GM12878 (cell line): ENCODE results near the gene ZDHHC19. TPM values are rescaled to one million over a fixed set of nuclear protein-coding genes. Genes with fewer than 3 reads are reported as not detected.
A peak's percentile ranks its signal among the peaks of the same experiment; 100 is the strongest.

Experiments
- ATAC-seq: fragments of 200-7000 bp; cut with Tn5 transposase; 3 replicates; pipeline ENCODE4 v1.9.1; 2020; ENCODE audit warnings: mild to moderate bottlenecking, moderate library complexity
- BruUV-seq: library from RNA; stranded (reverse); fragments of 400-500 nt; replicated peaks from 2 replicates; lab custom pipeline; 2021; lab: Mats Ljungman, UMichigan
- CTCF ChIA-PET: fragments of 300-600 bp; sonication (Branson Sonifier 250); formaldehyde crosslinking; extraction: SDS; loops from one replicate; lab custom pipeline; 2021; ENCODE audit warnings: inconsistent platforms; lab: Yijun Ruan, JAX
- POLR2A ChIA-PET: fragments of 350-600 bp; formaldehyde crosslinking; extraction: SDS; loops from one replicate; lab custom pipeline; 2021; ENCODE audit warnings: inconsistent platforms; lab: Charles Lee
- RAD21 ChIA-PET: fragments of 300-600 bp; sonication (Branson Sonifier 250); formaldehyde crosslinking; loops from one replicate; lab custom pipeline; 2023; ENCODE audit warnings: antibody characterized with exemption; ENCODE audit not compliant: unreplicated experiment; lab: Charles Lee
- SMC1A ChIA-PET: fragments of 300-600 bp; sonication (Branson Sonifier 250); formaldehyde crosslinking; loops from one replicate; lab custom pipeline; 2023; ENCODE audit not compliant: unreplicated experiment, uncharacterized antibody; lab: Charles Lee
- DNase-seq: peaks from one replicate; pipeline ENCODE4 v3.0.0-alpha.2; 2011; ENCODE audit warnings: low read depth, low spot score
- FAIRE-seq: peaks from 3 replicates; lab custom pipeline; 2011; peaks lifted over from hg19 to GRCh38; lab: Jason Lieb, UNC
- H2AFZ ChIP-seq: 2 replicates; pipeline ENCODE4 v1.6.0; 2011; ENCODE audit warnings: low read depth, low read length, control low read depth; ENCODE audit not compliant: control insufficient read depth
- H3K27ac ChIP-seq: 2 replicates; pipeline ENCODE4 v1.5.1; 2011; ENCODE audit warnings: control low read depth; ENCODE audit not compliant: control insufficient read depth, insufficient read depth
- H3K27me3 ChIP-seq, 2 experiments: replicated peaks in 1 of 2; 2 replicates each; pipeline versions ENCODE4 v1.6.0 to v1.6.1; 2011; ENCODE audit warnings: low read length in 1 of 2; ENCODE audit not compliant: control insufficient read depth in 2 of 2, insufficient read depth in 2 of 2
- H3K36me3 ChIP-seq, 2 experiments: 2 replicates each; pipeline ENCODE4 v1.5.1; 2011; ENCODE audit warnings: low read length in 1 of 2; ENCODE audit not compliant: control insufficient read depth in 2 of 2, insufficient read depth in 2 of 2
- H3K4me1 ChIP-seq: 2 replicates; pipeline ENCODE4 v1.6.1; 2011; ENCODE audit warnings: mild to moderate bottlenecking, low read length, moderate library complexity, mixed read lengths; ENCODE audit not compliant: control insufficient read depth, insufficient read depth
- H3K4me2 ChIP-seq: 2 replicates; pipeline ENCODE4 v1.6.0; 2011; ENCODE audit warnings: control low read depth; ENCODE audit not compliant: control insufficient read depth, insufficient read depth
- H3K4me3 ChIP-seq: fragments of 200-600 bp; sonication (generic); 2 replicates; pipeline ENCODE4 v1.5.1; 2016
- H3K79me2 ChIP-seq: 2 replicates; pipeline ENCODE4 v1.6.0; 2011; ENCODE audit warnings: low read length; ENCODE audit not compliant: control insufficient read depth, insufficient read depth
- H3K9ac ChIP-seq: 2 replicates; pipeline ENCODE4 v1.8.0; 2011; ENCODE audit warnings: low read length, control low read depth, mixed read lengths; ENCODE audit not compliant: control insufficient read depth, insufficient read depth
- H3K9me3 ChIP-seq: replicated peaks from 3 replicates; pipeline ENCODE4 v1.5.1; 2011; ENCODE audit warnings: mild to moderate bottlenecking, low read length; ENCODE audit not compliant: control insufficient read depth, insufficient read depth
- H4K20me1 ChIP-seq: 2 replicates; pipeline ENCODE4 v1.6.0; 2011; ENCODE audit not compliant: control insufficient read depth, insufficient read depth
- BCL3 ChIP-seq: IDR thresholded peaks from 2 replicates; pipeline ENCODE4 v1.6.1; 2011; ENCODE audit warnings: borderline replicate concordance, low read depth, mild to moderate bottlenecking, moderate library complexity, low read length; ENCODE audit not compliant: insufficient read depth, poor library complexity, severe bottlenecking
- JUND ChIP-seq: IDR thresholded peaks from 2 replicates; pipeline ENCODE4 v1.6.1; 2012; ENCODE audit warnings: low read depth, mild to moderate bottlenecking, low read length, improper control_type of control experiment, moderate library complexity
- SREBF2 ChIP-seq: IDR thresholded peaks from 2 replicates; pipeline ENCODE4 v1.6.1; 2012; ENCODE audit warnings: mild to moderate bottlenecking, low read length
- WGBS: methylation state at CpG from one replicate; pipeline ENCODE4 v1.1.6; 2016; ENCODE audit warnings: low lambda C conversion rate; ENCODE audit not compliant: insufficient replicate concordance, insufficient coverage; ENCODE audit errors: missing lambda C conversion rate; 5-methylcytosine and 5-hydroxymethylcytosine counted together
- in situ Hi-C: fragments of 300-500 bp; cut with MboI; formaldehyde crosslinking; loops from 9 replicates; pipeline ENCODE4 v1.14.3; 2018; ENCODE audit warnings: mixed read lengths
- intact Hi-C: fragments of 100-400 bp; cut with micrococcal nuclease; formaldehyde crosslinking; loops from one replicate; pipeline ENCODE4 v1.14.2; 2022; ENCODE audit not compliant: unreplicated experiment
- polyA plus RNA-seq, 11 experiments: library from polyadenylated mRNA; depleted of rRNA in 4 of 11; unstranded in 6 of 11; stranded (reverse) in 5 of 11; fragments of >200 nt; fragmentation: Nextera tagmentation in 4 of 11; fragmentation: Illumina TruSeq in 1 of 11; extraction: Ambion mirVana in 4 of 11; extraction: Trizol in 1 of 11; gene quantifications; 1 replicate in 1 of 11; 2 replicates in 10 of 11; pipeline versions ENCODE4 v1.2.1 to v1.2.3, GENCODE V29; 2011 to 2016; ENCODE audit warnings: inconsistent platforms in 2 of 11, missing spikeins in 2 of 11, low read depth in 1 of 11
- total RNA-seq, 4 experiments: library from RNA; depleted of rRNA in 3 of 4; stranded (reverse); fragments of >200 nt in 3 of 4; fragmentation: Illumina TruSeq in 1 of 4; extraction: Trizol in 1 of 4; gene quantifications; 2 replicates each; pipeline versions ENCODE4 v1.2.1 to v1.2.3, GENCODE V29; 2013 to 2021
- TF ChIP-seq, protein P1 (sequence below): IDR thresholded peaks from 2 replicates; pipeline ENCODE4 v1.6.1; 2012; ENCODE audit warnings: improper control_type of control experiment, low read depth, low read length; ENCODE audit not compliant: insufficient replicate concordance
- TF ChIP-seq, protein P2 (sequence below): fragments of 450-650 bp; IDR thresholded peaks from 2 replicates; pipeline ENCODE4 v1.6.1; 2016; ENCODE audit warnings: mild to moderate bottlenecking, moderate library complexity, borderline replicate concordance
- TF ChIP-seq, protein P3 (sequence below): fragments of 450-650 bp; IDR thresholded peaks from 2 replicates; pipeline ENCODE4 v1.6.1; 2018; ENCODE audit warnings: borderline replicate concordance, mild to moderate bottlenecking; ENCODE audit not compliant: partially characterized antibody

ZDHHC19 gene
- total and polyA plus RNA-seq, 10 of the 15 experiments (the other 5 are each of a cell fraction or from before 2014, with no cell fraction given) = 0.26 TPM; not detected in 9

GRCh38 chr3:196178993-196179379 lies 32.2 kb downstream of the ZDHHC19 start:
- H3K27me3 ChIP-seq = no peaks in the 10 kb centered on the region
- ChIA-PET CTCF (interaction anchor here (1.1 to 4.8 kb wide), 13 partner anchors 9 to 152 kb away, joined by 3 to 64 read pairs (median 8); no protein-coding TSS in a partner anchor), POLR2A (interaction anchor here (0.6 to 5.5 kb wide), 15 partner anchors 9 to 279 kb away, joined by 3 to 61 read pairs (median 6); no protein-coding TSS in a partner anchor), SMC1A (interaction anchor here (1.0 to 6.9 kb wide), 11 partner anchors 9 to 104 kb away, joined by 3 to 155 read pairs (median 30); no protein-coding TSS in a partner anchor), RAD21 (interaction anchor here (0.9 to 6.2 kb wide), 15 partner anchors 11 to 104 kb away, joined by 3 to 91 read pairs (median 9); no protein-coding TSS in a partner anchor)
- peak overlapping the region; percentile 53; the same call in 1 of the 2 replicates for H3K4me3 ChIP-seq
- H3K4me1 ChIP-seq = peaks cover 50% of the 10 kb centered on the region
- H3K79me2 ChIP-seq = no peaks in the 10 kb centered on the region
- H4K20me1 ChIP-seq = no peaks in the 10 kb centered on the region
- ATAC-seq (no peak), FAIRE-seq (no peak), DNase-seq (no peak)
- 2% methylated on average over 6 of the region's 6 CpGs for WGBS
- H2AFZ ChIP-seq = peak overlapping the region; percentile 75
- peak overlapping the region; percentile 75; the same call in 1 of the 2 replicates for H3K9ac ChIP-seq
- H3K36me3 ChIP-seq = no peaks in the 10 kb centered on the region
- H3K27ac ChIP-seq = peak overlapping the region; percentile 93
- no peaks in the 10 kb centered on the region for H3K9me3 ChIP-seq
- intact Hi-C loops (loop anchor here (2.0 kb wide), 2 partner anchors 18 to 66 kb away; no protein-coding TSS in a partner anchor), in situ Hi-C loops (no loop called here)
- no TSS peak for BruUV-seq
- peak overlapping the region; percentile 71 for H3K4me2 ChIP-seq
- TF ChIP-seq, protein P1, sequence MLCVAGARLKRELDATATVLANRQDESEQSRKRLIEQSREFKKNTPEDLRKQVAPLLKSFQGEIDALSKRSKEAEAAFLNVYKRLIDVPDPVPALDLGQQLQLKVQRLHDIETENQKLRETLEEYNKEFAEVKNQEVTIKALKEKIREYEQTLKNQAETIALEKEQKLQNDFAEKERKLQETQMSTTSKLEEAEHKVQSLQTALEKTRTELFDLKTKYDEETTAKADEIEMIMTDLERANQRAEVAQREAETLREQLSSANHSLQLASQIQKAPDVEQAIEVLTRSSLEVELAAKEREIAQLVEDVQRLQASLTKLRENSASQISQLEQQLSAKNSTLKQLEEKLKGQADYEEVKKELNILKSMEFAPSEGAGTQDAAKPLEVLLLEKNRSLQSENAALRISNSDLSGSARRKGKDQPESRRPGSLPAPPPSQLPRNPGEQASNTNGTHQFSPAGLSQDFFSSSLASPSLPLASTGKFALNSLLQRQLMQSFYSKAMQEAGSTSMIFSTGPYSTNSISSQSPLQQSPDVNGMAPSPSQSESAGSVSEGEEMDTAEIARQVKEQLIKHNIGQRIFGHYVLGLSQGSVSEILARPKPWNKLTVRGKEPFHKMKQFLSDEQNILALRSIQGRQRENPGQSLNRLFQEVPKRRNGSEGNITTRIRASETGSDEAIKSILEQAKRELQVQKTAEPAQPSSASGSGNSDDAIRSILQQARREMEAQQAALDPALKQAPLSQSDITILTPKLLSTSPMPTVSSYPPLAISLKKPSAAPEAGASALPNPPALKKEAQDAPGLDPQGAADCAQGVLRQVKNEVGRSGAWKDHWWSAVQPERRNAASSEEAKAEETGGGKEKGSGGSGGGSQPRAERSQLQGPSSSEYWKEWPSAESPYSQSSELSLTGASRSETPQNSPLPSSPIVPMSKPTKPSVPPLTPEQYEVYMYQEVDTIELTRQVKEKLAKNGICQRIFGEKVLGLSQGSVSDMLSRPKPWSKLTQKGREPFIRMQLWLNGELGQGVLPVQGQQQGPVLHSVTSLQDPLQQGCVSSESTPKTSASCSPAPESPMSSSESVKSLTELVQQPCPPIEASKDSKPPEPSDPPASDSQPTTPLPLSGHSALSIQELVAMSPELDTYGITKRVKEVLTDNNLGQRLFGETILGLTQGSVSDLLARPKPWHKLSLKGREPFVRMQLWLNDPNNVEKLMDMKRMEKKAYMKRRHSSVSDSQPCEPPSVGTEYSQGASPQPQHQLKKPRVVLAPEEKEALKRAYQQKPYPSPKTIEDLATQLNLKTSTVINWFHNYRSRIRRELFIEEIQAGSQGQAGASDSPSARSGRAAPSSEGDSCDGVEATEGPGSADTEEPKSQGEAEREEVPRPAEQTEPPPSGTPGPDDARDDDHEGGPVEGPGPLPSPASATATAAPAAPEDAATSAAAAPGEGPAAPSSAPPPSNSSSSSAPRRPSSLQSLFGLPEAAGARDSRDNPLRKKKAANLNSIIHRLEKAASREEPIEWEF = peak; percentile 24
- TF ChIP-seq, protein P2, sequence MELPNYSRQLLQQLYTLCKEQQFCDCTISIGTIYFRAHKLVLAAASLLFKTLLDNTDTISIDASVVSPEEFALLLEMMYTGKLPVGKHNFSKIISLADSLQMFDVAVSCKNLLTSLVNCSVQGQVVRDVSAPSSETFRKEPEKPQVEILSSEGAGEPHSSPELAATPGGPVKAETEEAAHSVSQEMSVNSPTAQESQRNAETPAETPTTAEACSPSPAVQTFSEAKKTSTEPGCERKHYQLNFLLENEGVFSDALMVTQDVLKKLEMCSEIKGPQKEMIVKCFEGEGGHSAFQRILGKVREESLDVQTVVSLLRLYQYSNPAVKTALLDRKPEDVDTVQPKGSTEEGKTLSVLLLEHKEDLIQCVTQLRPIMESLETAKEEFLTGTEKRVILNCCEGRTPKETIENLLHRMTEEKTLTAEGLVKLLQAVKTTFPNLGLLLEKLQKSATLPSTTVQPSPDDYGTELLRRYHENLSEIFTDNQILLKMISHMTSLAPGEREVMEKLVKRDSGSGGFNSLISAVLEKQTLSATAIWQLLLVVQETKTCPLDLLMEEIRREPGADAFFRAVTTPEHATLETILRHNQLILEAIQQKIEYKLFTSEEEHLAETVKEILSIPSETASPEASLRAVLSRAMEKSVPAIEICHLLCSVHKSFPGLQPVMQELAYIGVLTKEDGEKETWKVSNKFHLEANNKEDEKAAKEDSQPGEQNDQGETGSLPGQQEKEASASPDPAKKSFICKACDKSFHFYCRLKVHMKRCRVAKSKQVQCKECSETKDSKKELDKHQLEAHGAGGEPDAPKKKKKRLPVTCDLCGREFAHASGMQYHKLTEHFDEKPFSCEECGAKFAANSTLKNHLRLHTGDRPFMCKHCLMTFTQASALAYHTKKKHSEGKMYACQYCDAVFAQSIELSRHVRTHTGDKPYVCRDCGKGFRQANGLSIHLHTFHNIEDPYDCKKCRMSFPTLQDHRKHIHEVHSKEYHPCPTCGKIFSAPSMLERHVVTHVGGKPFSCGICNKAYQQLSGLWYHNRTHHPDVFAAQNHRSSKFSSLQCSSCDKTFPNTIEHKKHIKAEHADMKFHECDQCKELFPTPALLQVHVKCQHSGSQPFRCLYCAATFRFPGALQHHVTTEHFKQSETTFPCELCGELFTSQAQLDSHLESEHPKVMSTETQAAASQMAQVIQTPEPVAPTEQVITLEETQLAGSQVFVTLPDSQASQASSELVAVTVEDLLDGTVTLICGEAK = peak; percentile 76; the same call in 1 of the 2 replicates
- TF ChIP-seq, protein P3, sequence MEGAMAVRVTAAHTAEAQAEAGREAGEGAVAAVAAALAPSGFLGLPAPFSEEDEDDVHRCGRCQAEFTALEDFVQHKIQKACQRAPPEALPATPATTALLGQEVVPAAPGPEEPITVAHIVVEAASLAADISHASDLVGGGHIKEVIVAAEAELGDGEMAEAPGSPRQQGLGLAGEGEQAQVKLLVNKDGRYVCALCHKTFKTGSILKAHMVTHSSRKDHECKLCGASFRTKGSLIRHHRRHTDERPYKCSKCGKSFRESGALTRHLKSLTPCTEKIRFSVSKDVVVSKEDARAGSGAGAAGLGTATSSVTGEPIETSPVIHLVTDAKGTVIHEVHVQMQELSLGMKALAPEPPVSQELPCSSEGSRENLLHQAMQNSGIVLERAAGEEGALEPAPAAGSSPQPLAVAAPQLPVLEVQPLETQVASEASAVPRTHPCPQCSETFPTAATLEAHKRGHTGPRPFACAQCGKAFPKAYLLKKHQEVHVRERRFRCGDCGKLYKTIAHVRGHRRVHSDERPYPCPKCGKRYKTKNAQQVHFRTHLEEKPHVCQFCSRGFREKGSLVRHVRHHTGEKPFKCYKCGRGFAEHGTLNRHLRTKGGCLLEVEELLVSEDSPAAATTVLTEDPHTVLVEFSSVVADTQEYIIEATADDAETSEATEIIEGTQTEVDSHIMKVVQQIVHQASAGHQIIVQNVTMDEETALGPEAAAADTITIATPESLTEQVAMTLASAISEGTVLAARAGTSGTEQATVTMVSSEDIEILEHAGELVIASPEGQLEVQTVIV = no peak
- TF ChIP-seq BCL3 = no peak
- TF ChIP-seq JUND = no peak
- no peak for TF ChIP-seq SREBF2
